ENCODE results near the gene ARHGAP24. TPM values are rescaled to one million over a fixed set of nuclear protein-coding genes. Genes with fewer than 3 reads are reported as not detected.
"Not testable (repeated sequence)": the region's sequence is repeated elsewhere in the genome, so short reads cannot be mapped to it uniquely, and the experiment has no call there.

ARHGAP24 gene
- total and polyA plus RNA-seq, 2 experiments from 2014 or later: 0.21 to 0.36 TPM

- TF ChIP-seq EZH2phosphoT487 (IDR thresholded peaks at IDR 0.05; ENCODE audit: unreplicated experiment): no peak
- TF ChIP-seq ZNF331 (CRISPR knock-in tag; IDR thresholded peaks at IDR 0.05; ENCODE audit: low read depth): no peak
- no peak for TF ChIP-seq NANOG (IDR thresholded peaks at IDR 0.05; ENCODE audit: borderline replicate concordance)
- no peak for TF ChIP-seq POLR2AphosphoS5 (IDR thresholded peaks at IDR 0.05; ENCODE audit: low read depth)
- TF ChIP-seq ZNF114 (CRISPR knock-in tag; IDR thresholded peaks at IDR 0.05): no peak
- TF ChIP-seq STAT1 (IDR thresholded peaks at IDR 0.05; ENCODE audit: unreplicated experiment): no peak
- no peak for TF ChIP-seq REST (IDR thresholded peaks at IDR 0.05; ENCODE audit: unreplicated experiment)
- no peak for TF ChIP-seq CREB1 (CRISPR knock-in tag; IDR thresholded peaks at IDR 0.05; ENCODE audit: low read depth)
These were observed 439.2 kb downstream of the ARHGAP24 start for GRCh38 chr4:85913931-85914694.

GRCh38 chr4:85915570-85915969 is 440.6 kb downstream of the ARHGAP24 start:
- H3K27me3 ChIP-seq (ENCODE audit: insufficient read depth); H3K4me3 Mint-ChIP-seq; H3K4me2 ChIP-seq; H3K4me1 ChIP-seq (ENCODE audit: insufficient read depth); H3K36me3 ChIP-seq (ENCODE audit: insufficient read depth); H2AFZ ChIP-seq; H3K27ac Mint-ChIP-seq; ATAC-seq; H4K20me1 ChIP-seq (replicated peaks; ENCODE audit: insufficient read depth); H3K27me3 Mint-ChIP-seq (ENCODE audit: insufficient read depth, low read depth, poor library complexity); H3K36me3 Mint-ChIP-seq (ENCODE audit: low read depth); H3K9me2 ChIP-seq (ENCODE audit: insufficient read depth); H3K4me3 ChIP-seq; H3F3A ChIP-seq (replicated peaks; ENCODE audit: low read depth); H3K79me2 ChIP-seq (replicated peaks; ENCODE audit: insufficient read depth); H3K4me1 Mint-ChIP-seq; H3K9me3 Mint-ChIP-seq; H3K27ac ChIP-seq (ENCODE audit: low read depth); DNase-seq (ENCODE audit: low spot score): not testable (repeated sequence)

More at GRCh38 chr4:85913931-85914694, 439.2 kb downstream of the ARHGAP24 start:
- H3K4me3 Mint-ChIP-seq: no peak overlapping the region
- no peak overlapping the region for H3K27ac Mint-ChIP-seq
- H3K4me1 Mint-ChIP-seq: no peaks in the 10 kb centered on the region
- Histone ChIP-seq H2AFZ (no peak overlapping the region), H3K4me2 (no peak overlapping the region), H3K9me2 (ENCODE audit: insufficient read depth) (no peaks in the 10 kb centered on the region), H3F3A (replicated peaks; ENCODE audit: low read depth) (no peaks in the 10 kb centered on the region), H3K27ac (ENCODE audit: low read depth) (no peak overlapping the region), H3K27me3 (ENCODE audit: insufficient read depth) (no peaks in the 10 kb centered on the region), H3K4me3 (no peak overlapping the region), H3K4me1 (ENCODE audit: insufficient read depth) (no peaks in the 10 kb centered on the region), H4K20me1 (replicated peaks; ENCODE audit: insufficient read depth) (no peaks in the 10 kb centered on the region), H3K36me3 (ENCODE audit: insufficient read depth) (no peaks in the 10 kb centered on the region), H3K79me2 (replicated peaks; ENCODE audit: insufficient read depth) (no peaks in the 10 kb centered on the region)
- no peaks in the 10 kb centered on the region for H3K27me3 Mint-ChIP-seq (ENCODE audit: insufficient read depth, low read depth, poor library complexity)
- no peak for ATAC-seq
- 0 out of 3 replicates have a peak, but pooled peaks cover 3% of the 10 kb centered on the region for H3K9me3 Mint-ChIP-seq
- no peak for DNase-seq (ENCODE audit: low spot score)
- H3K36me3 Mint-ChIP-seq (ENCODE audit: low read depth): no peaks in the 10 kb centered on the region
